SIG-M5 (cell line): ENCODE measurements around the gene TIMM23.

Source experiments
- DNase-seq: peaks from one replicate; lab custom pipeline; 2025; lab: John Stamatoyannopoulos, UW

Gene TIMM23

GRCh38 chr10:46052791-46053375 lies 80.6 kb downstream of the TIMM23 start:
- no peak for DNase-seq
